Measurements from ENCODE around the gene SLC35B4.

GRCh38 chr7:134297489-134297888 is 19.2 kb downstream of the SLC35B4 start:
- TF ChIP-seq CTCF (IDR thresholded peaks at IDR 0.05; ENCODE audit: low read length) (no peak), EZH2 (IDR thresholded peaks at IDR 0.05; ENCODE audit: borderline replicate concordance, low read length) (no peak)

Data from OCI-LY1 (cell line).